Activated CD4-positive, alpha-beta T cell treated with anti-CD3 and anti-CD28 coated beads, Interleukin-2, amount 50 U/mL, for 48 hours (primary cell): Measurements from ENCODE around the gene SLC43A1.

ENCODE experiments used
- DNase-seq, 2 experiments: peaks; one replicate each; pipeline ENCODE4 v3.0.0-alpha.2; 2020

The SLC43A1 gene

DNA sequence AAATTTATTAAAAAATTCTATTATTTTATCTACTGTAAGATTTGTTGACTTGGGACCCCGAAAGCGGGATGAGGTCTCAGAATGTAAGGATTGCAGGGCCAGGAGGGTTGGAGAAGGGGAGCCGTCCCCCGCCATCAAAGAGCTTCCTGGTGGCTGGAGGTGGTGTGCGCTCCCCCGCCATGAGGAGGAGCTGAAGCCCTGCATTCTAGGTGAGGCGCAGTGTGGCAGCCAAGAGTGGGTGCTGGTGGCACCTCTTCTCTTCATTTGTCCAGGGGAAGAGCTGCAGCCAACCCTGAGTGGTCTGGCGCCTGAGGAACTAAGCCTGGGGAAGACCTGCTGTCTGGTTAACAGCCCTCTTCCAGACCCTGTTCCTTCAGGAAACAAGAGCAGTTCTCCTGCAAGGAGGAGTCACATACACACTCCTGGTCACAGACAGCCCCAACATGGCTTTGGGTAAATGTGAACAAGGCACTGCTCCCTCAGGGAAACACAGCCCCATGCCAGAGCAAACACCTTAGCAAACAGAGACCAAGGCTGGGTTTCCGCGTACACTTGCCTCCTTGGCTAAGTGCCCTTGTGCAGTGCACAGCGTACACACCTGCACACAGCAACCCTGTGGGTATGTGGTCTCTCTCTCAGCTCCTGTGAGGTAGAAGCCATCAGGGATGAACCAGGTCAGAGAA, 37.9 kb downstream of the SLC43A1 start:
- no peak for DNase-seq

DNA sequence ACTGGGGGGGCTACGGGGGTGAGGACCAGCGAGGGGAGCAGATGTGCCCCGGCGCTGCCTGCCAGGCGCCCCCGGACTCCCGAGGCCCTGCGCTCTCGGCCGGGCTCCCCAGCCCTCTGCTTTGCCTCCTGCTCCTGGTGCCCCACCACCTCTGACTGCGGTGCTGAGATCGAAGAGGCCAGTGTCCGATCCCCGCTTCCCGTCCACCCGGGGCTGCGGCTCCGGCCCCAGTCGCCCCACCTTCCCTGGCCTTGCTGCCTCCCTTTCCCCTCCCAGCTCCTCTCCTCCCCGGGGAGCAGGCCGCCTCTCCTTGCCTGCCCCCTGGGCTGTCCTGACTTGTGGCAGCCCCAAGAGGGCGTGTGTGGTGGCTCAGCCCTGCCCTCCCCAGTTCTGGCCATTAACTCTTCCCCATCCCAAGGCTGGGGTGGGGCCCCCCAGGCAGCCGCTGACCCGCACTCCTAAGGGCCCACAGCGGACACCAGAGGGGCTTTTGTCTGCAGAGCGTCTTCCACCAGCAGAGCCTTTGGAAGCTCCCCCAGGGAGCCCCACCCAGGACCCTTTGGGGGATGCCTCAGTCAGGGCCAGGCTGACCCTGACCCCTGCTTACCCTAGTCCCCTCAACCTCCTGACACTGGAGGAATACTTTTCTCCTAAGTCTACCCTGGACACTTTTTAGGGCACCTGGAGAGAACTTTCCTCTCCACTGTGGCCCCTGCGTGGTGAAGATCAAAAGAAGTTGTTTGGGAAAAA, 38.6 kb downstream of the SLC43A1 start:
- DNase-seq, result peak; percentile 37 to 42

DNA sequence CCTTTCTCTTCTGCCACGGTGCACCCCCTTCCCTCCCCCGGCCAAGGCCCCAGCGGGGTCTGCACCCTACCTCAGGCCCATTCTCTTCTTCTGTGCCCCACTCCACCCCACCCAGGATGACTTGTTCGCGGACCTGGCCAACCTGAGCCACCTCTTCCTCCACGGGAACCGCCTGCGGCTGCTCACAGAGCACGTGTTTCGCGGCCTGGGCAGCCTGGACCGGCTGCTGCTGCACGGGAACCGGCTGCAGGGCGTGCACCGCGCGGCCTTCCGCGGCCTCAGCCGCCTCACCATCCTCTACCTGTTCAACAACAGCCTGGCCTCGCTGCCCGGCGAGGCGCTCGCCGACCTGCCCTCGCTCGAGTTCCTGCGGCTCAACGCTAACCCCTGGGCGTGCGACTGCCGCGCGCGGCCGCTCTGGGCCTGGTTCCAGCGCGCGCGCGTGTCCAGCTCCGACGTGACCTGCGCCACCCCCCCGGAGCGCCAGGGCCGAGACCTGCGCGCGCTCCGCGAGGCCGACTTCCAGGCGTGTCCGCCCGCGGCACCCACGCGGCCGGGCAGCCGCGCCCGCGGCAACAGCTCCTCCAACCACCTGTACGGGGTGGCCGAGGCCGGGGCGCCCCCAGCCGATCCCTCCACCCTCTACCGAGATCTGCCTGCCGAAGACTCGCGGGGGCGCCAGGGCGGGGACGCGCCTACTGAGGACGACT, 39.3 kb downstream of the SLC43A1 start:
- DNase-seq, result peak; percentile 23 to 27

DNA sequence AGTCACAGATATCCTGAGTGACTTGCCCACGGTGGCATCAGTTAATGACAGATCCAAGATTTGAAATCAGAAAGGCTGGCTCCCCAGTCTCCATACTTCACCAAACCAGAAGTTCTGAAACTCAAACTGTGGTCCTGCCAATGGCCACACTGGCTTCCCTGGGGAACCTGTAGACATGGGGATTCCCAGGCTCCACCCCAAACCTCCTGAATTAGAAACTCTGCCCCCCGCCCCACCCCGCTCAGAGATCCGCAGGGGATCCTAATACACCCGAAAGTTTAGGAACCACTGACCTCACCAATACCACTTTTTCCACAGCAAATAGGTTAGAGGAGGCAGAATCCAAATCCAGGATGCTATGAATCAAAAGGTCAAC, 39.8 kb downstream of the SLC43A1 start:
- no peak for DNase-seq

DNA sequence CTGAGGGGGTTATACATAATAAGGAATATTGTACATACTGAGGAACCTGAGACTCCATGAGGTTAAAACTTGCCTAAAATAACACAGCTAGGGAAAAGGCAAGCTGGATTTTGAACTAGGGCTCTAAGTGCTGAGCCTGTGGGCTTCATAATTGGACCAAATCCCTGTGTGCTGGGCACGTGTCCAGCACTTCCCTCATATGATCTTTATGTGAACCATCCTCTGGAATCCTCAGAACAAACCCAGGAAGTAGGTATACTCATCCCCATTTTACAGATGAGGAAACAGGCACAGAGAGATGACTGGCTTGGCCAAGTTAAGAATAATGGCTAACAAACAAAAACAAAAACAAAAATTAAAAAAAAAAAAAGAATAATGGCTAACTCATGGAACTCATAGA, 40.3 kb downstream of the SLC43A1 start:
- no peak for DNase-seq

DNA sequence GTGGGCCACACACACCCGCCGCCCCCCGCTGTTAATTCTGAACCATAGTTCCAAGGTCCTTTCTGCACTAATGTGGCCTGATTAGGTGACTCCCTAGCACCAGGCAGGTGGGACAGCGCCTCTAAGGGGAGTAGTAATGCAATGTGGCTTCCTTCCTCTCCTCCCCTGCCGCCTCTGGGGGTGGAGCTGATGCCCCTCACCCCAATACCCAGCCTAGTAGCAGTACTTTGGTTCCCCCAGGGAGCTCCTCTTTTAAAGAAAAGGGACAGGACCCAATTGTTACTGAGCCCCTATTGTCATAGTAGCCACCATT, 40.7 kb downstream of the SLC43A1 start:
- no peak for DNase-seq

DNA sequence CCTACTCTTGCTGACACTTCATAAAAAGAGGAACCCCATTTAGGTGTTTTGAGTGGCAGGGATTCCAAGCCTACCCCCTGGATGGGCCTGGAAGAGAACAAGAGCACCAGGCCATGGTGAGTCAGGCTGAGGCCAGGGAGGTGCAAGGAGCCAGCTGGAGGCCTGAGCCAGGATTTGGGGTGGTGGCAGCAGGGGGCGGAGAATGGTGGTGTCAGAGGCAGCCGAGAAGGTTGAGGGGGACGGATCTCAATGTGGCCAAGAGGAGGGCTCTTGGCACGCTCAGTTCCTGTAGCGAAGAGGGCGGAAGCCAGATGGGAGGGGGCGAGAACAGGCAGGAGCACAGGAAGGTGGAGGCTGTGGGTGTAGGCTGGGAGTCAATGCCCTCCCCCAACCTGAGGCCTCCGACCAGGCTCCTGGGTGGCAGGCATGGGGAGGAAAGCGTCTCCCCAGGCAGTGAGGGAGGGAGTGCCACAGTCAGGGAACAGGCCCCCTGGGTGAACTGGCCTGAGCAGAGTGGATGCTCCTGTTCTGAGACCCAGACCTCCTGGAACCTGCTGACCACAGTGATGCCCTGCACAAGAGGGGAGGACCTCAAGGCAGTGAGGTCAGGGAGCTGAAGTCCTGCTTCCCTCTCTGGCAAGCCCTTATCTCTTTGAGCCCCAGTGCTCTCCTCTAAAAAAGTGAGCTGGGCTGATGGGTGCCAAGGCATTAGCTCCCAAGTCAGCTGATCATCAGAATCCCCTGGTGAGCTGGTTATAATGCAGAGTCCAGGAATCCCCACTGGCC, 41.3 kb downstream of the SLC43A1 start:
- DNase-seq, result peak; percentile 23 to 33

DNA sequence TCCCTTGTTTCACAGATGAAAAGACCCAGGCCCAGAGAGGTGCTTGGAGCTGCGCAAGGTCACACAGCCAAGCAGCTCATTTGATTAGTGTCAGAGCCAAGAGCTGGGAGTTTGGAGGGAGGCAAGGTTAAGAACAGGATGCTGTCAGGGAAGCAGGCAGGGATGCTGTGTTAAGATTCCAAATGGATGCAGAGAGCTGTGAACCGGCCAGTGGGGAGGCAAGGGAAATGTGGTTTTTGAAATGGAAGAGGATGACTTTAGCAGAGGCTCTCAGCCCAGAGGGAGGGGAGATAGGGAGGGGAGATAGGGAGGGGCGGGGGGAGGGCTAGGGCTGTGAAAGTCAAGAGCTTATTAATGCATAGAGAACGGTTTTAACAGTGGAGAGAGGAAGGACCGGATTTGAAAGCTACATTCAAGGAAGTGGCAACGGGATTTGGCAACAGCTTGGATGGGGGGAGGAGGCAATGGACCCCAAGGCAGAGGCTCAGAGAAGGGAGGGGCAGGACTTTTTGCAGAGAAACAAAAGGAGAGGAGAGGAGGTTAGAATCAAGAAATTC, 42.1 kb downstream of the SLC43A1 start:
- no peak for DNase-seq

DNA sequence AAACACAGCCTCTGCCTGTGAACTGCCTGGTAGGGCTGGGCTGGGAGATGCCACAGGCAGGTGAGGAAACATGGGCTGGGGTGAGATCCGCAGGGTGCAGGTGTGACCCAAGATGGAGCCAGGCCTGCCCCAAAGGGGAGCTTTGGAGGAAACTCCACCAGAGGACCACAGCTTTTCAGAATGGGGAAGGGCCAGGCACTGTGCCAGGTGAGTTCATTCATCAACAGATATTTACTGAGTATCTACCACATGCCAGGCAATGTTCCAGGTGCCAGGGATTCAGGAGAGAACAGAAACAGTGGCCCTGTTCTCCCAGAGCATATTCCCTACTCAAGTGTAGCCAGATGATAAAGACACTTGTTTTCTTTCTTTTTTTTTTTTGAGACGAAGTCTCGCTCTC, 44.0 kb downstream of the SLC43A1 start:
- no peak for DNase-seq

DNA sequence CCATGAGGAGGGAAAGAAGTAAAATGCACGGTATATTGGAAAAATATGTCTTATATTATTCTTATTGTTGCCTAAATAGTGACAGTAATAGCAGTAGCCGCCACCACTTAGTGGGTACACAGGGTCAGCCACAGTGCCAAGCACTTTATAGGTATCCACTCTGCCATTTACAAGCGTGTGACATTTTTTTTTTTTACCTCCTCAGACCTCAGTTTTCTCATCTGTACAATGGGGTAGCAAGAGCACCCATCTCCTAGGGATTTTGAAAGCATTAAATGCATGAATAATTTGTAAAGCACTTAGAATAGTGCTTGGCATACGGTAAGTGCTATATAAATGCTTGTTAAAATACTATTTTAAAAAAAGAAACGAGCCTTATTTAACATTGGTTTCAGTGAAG, 46.2 kb downstream of the SLC43A1 start:
- no peak for DNase-seq

DNA sequence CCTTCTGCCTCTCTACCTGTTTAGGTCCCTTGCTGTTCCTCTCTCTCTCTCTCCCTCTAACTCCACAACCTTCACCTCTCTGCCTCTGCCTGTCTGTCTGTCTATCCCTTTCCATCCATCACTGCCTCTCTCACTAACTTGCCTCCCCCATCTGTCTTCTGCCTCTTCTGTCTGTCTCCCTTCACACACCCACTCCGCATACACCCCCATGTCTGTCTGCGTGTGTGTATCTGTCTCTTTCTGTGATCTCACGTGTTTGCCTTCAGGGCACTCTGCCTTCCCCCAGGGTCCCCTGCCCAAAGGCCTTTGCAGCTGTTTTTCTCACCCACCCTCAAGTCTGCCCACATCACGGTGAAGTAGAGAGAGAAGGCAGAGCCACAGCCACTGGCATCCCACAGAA, 47.2 kb downstream of the SLC43A1 start:
- DNase-seq, result no peak

DNA sequence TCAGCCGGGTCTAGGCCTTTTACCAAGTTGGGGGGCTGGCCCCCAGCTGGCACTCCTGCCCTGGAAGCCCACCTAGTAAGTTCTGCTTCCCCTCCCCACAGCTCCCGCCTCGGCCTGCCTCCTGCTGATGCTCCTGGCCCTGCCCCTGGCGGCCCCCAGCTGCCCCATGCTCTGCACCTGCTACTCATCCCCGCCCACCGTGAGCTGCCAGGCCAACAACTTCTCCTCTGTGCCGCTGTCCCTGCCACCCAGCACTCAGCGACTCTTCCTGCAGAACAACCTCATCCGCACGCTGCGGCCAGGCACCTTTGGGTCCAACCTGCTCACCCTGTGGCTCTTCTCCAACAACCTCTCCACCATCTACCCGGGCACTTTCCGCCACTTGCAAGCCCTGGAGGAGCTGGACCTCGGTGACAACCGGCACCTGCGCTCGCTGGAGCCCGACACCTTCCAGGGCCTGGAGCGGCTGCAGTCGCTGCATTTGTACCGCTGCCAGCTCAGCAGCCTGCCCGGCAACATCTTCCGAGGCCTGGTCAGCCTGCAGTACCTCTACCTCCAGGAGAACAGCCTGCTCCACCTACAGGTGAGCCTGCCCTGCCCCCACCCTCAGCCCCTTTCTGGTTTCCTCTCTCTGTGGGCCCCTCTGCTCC, 47.9 kb downstream of the SLC43A1 start:
- DNase-seq, result no peak

DNA sequence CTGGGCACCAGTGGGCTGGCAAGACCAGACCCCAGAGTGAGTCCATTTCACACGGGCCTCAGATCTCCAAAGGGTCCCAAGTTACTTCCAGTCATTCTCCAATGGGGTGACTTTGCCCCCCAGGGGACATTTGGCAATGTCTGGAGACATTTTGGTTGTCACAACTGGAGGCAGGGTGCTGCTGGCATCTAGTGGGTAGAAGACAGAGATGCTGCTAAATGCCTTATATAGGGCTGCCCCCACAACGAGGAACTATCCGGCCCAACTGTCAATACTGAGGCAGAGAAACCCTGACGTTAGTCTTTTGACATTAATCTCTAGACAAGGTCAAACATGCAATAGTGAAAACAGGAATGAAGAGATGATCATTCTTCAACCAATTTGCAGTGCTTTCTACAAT, 48.8 kb downstream of the SLC43A1 start:
- DNase-seq, result no peak

DNA sequence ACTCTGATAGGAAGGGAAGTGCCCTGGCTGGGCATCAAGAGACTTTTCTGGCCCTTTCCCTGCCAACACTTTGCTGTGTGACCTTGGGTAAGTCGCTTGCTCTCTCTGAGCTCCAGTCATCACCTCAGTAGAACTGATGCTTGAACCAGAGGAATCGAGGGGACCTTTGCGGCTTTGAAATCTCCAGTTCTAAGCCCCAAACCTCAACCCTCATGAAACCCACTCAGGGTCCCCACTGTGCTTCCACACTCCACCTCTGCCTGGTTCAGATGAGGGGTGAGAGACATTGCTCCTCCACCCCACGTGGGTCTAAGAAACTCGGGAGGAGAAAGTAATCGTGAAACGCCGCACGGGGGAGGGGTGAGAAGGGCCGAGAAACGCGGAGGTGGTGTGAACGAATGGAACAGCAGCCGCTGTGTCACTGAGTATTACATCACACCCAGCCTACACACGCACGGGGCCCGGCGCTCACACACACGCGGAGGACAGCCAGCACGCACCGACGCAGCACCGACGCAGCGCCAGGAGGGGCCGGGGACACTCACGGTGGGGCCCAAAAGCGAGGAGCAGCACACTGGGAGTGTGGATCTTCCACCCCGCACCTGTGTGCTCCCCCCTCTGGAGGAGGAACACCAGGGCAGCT, 50.8 kb downstream of the SLC43A1 start:
- no peak for DNase-seq

DNA sequence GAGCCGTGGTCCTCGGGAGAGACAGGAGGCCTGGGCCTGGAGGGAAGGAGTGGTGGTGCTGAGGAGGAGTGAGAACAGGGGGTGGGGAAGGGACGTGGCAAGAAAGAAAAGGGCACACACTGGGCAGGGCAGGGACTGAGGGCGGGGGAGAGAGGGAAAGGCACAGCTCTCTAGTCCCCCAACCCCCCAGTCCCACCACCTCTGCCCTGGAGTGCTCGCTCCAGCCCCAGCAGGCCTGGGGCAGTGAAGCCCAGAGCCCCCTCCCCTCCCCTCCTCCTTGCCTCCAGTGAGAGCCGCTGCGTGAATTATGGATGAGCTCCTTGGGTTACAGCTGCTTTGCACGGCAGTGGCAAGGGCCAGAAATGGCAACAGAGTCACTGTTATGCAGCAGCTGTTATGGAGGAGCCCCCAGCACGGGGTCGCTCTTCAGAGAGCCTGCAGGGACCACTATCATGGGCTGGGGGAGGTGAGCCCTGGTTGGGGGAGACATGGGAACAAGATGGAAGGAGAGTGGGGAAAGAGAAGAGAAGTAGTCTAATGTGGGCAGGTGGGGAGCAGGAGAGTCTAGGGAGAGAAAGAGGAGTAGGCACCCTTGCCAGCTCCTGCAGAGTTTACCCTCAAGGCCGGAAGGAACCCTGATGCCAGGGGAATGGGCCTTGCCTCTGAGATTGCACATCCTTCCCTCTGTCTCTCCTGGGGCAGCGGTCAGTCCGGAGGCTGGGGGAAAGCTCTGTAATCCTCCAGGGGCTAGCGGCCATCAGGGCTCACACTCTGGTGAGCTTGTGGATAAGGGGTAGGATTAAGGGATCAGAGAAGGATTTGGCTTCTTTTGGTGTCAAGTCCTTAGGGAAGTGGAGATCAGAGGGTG, 51.6 kb downstream of the SLC43A1 start:
- DNase-seq, result no peak

DNA sequence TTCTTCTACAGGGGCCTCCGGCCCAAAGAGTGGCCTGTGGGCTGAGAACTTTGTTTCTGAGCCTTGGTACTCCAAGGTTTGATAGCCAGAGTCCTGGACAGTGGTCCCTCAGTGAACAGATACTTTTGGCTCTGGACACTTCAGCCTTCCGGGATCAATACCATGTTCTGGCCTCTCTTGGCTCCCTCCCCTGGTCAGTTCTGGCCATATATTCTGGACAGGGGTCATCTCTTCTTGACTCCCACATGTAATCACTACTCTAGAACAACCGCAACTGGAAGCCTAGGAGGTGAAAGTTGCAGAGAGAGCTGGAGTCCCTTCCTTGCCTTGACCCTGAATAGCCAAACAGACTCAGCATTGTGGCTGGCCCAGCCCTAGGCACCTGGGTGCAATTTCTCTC, 52.9 kb downstream of the SLC43A1 start:
- DNase-seq, result no peak

DNA sequence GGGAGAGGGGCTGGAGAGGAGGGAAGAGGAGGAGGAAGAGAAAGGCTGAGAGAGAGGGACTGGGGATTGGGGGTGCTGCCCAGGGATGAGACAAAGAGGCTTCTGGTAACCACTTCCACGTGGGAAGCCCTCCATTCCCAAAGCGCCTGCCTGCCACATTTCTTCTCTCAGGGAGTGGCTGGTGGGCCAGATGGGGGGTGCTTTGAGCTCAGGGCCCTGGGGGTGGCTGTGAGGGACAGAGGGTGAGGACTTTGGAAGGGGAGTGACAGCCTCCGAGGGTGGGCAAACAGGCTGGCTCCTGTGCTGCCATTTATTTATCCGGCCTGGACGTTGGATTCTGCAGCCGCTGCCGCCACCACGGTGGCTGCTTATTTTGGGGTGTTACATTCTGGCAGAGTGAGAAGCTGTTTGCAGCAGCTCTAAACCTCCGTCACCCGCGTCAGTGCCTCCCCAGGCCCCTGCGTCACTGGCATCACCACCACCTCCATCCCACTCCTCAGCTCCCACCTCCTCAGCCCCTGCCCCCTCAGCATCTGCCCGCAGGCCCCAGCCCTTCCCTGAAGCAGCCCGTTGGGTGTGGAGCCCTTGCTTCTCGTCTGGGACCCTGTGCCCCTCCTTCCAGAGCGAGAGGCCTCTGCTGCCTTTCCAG, 53.5 kb downstream of the SLC43A1 start:
- DNase-seq, result no peak

DNA sequence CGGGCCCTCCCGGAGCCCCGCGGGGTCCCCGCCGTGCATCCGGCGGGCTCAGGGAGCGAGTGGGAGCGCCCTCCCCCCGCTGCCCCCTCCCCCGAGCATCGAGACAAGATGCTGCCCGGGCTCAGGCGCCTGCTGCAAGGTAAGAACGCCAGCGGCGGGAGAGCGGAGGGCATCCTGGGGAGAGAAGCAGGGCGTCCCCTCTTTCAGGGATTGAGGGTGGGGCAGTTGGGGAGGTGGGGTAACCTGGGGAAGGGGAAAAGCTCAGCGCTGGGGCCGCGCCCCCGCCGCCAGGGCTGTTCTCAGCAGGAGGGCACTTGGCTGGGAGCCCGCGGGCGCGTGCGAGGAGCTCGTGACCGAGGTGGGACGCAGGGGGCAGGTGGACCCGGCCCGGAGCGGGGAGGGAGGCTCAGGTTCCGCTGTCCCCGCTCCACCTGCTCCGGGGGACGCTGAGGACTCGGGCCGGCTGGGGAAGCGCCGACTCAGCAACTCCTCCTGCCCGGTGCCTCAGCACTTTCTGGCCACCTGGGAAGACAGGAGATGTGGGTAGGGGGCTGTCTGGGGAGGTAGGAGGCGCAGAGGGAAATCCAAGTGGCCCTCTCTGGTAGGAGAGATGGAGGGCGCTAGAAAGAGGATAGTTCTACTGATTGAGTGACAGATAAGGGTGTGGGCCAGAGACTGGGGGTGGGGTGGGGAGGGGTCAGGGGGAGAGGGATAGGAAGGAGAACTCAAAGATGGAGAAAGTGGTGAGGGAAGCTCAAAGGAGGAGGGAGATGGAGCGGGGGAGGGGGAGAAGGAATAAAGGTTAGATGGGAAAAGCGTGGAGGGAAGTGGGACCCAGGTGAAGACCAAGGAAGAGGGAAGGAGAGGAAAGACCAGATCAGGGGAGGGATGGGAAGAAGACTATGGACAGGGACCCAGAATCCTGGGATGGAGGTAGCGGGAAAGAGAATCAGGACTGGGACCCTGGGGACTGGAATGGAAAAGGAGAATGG, 54.4 kb downstream of the SLC43A1 start:
- no peak for DNase-seq
